Measurements from ENCODE around the gene CXorf65. TPM values are rescaled to one million over a fixed set of nuclear protein-coding genes. Genes with fewer than 3 reads are reported as not detected.

Gene CXorf65
- total and polyA plus RNA-seq, 2 donors from 2014 or later: 3.0 TPM; not detected in 1

DNA sequence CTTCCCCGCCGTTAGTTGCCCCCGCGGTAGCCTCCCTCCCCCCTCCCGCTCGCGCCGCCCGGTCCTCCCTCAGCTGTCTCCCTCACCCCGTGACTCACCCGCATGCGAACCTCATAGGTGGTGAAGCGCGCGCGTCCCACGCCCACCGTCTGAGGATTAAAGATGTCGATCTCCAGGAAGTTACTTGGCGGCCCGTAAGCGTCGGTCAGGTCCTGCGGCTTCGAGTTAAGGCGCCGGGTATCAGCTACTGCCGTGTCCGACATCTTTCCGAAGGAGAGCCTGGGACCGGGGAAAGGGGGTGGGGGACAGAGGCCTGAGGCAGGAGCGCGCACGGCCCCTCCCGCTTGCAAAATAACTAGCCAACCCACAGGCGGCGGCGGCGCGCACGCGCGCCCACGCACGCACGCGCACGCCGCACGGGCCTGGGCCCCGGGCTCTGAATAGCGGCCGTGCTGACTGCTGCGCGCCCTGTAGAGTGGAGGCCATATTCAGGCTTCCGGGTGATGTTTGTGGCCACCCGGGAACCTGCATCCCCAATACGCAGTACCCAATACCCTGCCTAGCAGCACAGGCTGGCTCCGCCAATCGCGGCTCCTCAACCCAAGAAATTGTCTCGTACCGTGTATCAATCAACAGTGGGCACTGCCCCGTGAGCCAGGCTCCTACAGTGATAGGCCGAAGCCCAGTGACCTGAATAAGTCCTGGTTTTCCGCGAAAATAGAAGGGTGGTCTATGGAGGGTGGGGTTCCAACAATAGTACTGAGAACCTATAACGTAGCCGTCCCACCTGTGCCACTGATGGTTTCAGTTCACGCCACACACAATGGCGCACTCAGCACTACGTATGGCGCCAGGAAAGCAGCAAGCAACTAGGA, 38.3 kb downstream of the CXorf65 start, which contains the start of gene SNX12:
SNX12 (minus strand) TSS at position 291 of the 875 bp plus-strand sequence; CDS start at position 263, 28 bp downstream.
- Histone ChIP-seq H3K4me1 (ENCODE audit: control insufficient read depth in 2 of 3, insufficient read depth in 2 of 3, low read depth in 1 of 3, low read length in 3 of 3) (peaks cover 0 to 2% (median 0%) of the 10 kb centered on the region in 3 donors), H3K36me3 (ENCODE audit: control insufficient read depth in 2 of 3, insufficient read depth in 3 of 3, low read length in 3 of 3) (no peaks in the 10 kb centered on the region), H3K27ac (ENCODE audit: low read depth in 2 of 2, low read length in 2 of 2) (peak within 1 kb of the TSS; percentile 87 to 88), H3K9ac (ENCODE audit: low read length in 3 of 3) (peak within 1 kb of the TSS; percentile 71 to 82 (median 81)), H3K4me3 (ENCODE audit: low read length in 3 of 3) (peak within 1 kb of the TSS; percentile 92 to 94 (median 93)), H3K9me3 (ENCODE audit: control insufficient read depth in 2 of 3, insufficient read depth in 1 of 3, low read length in 3 of 3) (no peaks in the 10 kb centered on the region), H3K27me3 (ENCODE audit: control insufficient read depth, insufficient read depth, low read length) (no peaks in the 10 kb centered on the region)
- TF ChIP-seq, protein P1, sequence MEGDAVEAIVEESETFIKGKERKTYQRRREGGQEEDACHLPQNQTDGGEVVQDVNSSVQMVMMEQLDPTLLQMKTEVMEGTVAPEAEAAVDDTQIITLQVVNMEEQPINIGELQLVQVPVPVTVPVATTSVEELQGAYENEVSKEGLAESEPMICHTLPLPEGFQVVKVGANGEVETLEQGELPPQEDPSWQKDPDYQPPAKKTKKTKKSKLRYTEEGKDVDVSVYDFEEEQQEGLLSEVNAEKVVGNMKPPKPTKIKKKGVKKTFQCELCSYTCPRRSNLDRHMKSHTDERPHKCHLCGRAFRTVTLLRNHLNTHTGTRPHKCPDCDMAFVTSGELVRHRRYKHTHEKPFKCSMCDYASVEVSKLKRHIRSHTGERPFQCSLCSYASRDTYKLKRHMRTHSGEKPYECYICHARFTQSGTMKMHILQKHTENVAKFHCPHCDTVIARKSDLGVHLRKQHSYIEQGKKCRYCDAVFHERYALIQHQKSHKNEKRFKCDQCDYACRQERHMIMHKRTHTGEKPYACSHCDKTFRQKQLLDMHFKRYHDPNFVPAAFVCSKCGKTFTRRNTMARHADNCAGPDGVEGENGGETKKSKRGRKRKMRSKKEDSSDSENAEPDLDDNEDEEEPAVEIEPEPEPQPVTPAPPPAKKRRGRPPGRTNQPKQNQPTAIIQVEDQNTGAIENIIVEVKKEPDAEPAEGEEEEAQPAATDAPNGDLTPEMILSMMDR (IDR thresholded peaks at IDR 0.05; ENCODE audit: borderline replicate concordance, extremely low read depth, insufficient read depth): peak; percentile 95
- peak; percentile 94 to 97 (median 95) for DNase-seq
- intact Hi-C loops (cut with DNase I): no loop called here
- peak; percentile 74 for FAIRE-seq

DNA sequence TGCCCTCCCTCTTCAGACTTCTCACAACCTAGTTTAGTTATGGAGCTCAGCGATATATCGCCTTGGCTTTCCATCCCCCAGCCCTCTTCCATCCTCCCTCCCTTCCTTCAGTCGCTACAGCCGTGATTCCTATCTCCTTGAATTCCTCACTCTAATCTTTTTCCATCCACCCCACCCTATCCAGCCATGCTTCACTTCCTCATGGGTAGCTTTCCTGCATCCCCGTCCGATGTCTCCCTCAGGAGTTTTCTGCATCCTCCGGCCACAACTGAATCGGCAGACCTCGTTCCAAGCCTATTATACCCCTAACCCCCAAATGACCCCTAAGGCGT, 38.9 kb downstream of the CXorf65 start:
- H3K27ac ChIP-seq (ENCODE audit: low read depth in 2 of 2, low read length in 2 of 2): peak overlapping the region; percentile 87 to 88

DNA sequence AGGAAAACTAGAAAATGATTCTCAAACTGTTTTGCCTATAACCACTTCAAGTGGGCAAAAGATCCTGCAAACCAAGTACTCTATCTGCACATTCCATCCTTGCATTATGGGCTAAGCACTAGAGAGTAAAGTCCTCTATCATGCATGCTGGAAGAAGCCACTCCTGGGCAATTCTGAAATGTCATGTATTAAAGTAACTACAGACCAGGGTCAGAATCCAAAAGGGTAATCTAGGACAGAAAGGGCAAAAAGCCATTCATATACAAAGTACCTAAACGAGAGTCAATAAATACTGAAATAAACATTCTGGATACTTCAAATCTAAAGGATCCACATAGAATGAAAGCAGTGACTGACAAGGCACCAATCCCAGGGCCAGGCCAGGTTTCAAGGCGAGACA, 39.5 kb downstream of the CXorf65 start:
- H3K9ac ChIP-seq (ENCODE audit: low read length in 3 of 3): peak overlapping the region; percentile 9 to 75 (median 61)
- peaks cover 0 to 2% (median 0%) of the 10 kb centered on the region in 3 donors for H3K36me3 ChIP-seq (ENCODE audit: control insufficient read depth in 2 of 3, insufficient read depth in 3 of 3, low read length in 3 of 3)

More for the DNA sequence above, 38.9 kb downstream of the CXorf65 start:
- intact Hi-C loops (cut with DNase I): no loop called here
- Histone ChIP-seq H3K27me3 (ENCODE audit: control insufficient read depth, insufficient read depth, low read length) (no peaks in the 10 kb centered on the region), H3K36me3 (ENCODE audit: control insufficient read depth in 2 of 3, insufficient read depth in 3 of 3, low read length in 3 of 3) (peaks cover 0 to under 1% (median 0%) of the 10 kb centered on the region in 3 donors), H3K9ac (ENCODE audit: low read length in 3 of 3) (peak overlapping the region; percentile 61 to 75 (median 71)), H3K4me1 (ENCODE audit: control insufficient read depth in 2 of 3, insufficient read depth in 2 of 3, low read depth in 1 of 3, low read length in 3 of 3) (peaks cover 0 to 2% (median 0%) of the 10 kb centered on the region in 3 donors), H3K9me3 (ENCODE audit: control insufficient read depth in 2 of 3, insufficient read depth in 1 of 3, low read length in 3 of 3) (no peaks in the 10 kb centered on the region), H3K4me3 (ENCODE audit: low read length in 3 of 3) (peak overlapping the region; percentile 73 to 94 (median 93))
- TF ChIP-seq, protein P1 (IDR thresholded peaks at IDR 0.05; ENCODE audit: borderline replicate concordance, extremely low read depth, insufficient read depth): no peak
- DNase-seq (no peak), FAIRE-seq (no peak)

More for the DNA sequence above, 39.5 kb downstream of the CXorf65 start:
- Histone ChIP-seq H3K4me1 (ENCODE audit: control insufficient read depth in 2 of 3, insufficient read depth in 2 of 3, low read depth in 1 of 3, low read length in 3 of 3) (peaks cover 0 to 2% (median 0%) of the 10 kb centered on the region in 3 donors), H3K27ac (ENCODE audit: low read depth in 2 of 2, low read length in 2 of 2) (peak overlapping the region in 1 of 2 donors; percentile 88), H3K9me3 (ENCODE audit: control insufficient read depth in 2 of 3, insufficient read depth in 1 of 3, low read length in 3 of 3) (no peaks in the 10 kb centered on the region), H3K4me3 (ENCODE audit: low read length in 3 of 3) (peak overlapping the region; percentile 73 to 94 (median 93)), H3K27me3 (ENCODE audit: control insufficient read depth, insufficient read depth, low read length) (no peaks in the 10 kb centered on the region)
- no peak for DNase-seq
- FAIRE-seq: no peak
- TF ChIP-seq, protein P1 (IDR thresholded peaks at IDR 0.05; ENCODE audit: borderline replicate concordance, extremely low read depth, insufficient read depth): no peak
- intact Hi-C loops (cut with DNase I): no loop called here

Data from kidney (tissue), 14 donors.